ENCODE measurements around the gene COPE.

COPE gene

GRCh38 chr19:18898607-18899408 lies 20.4 kb downstream of the COPE start:
- no peak overlapping the region for H3K4me3 ChIP-seq (ENCODE audit: low read length in 2 of 2)
- no peaks in the 10 kb centered on the region for H3K9me3 ChIP-seq (ENCODE audit: control insufficient read depth in 2 of 2, low read length in 2 of 2)
- peaks cover 14 to 20% of the 10 kb centered on the region in 2 donors for H3K36me3 ChIP-seq (ENCODE audit: control insufficient read depth in 2 of 2, insufficient read depth in 2 of 2, low read length in 2 of 2)
- H3K4me1 ChIP-seq (ENCODE audit: control insufficient read depth, insufficient read depth, low read length), result peaks cover 19% of the 10 kb centered on the region
- no peak overlapping the region for H3K27ac ChIP-seq (ENCODE audit: low read length)
- H3K27me3 ChIP-seq (ENCODE audit: control insufficient read depth in 1 of 2, insufficient read depth in 2 of 2, low read length in 2 of 2), result peaks cover 16 to 22% of the 10 kb centered on the region in 2 donors
- no peak overlapping the region for H3K9ac ChIP-seq (ENCODE audit: low read length in 2 of 2)

- Histone ChIP-seq H3K4me3 (ENCODE audit: low read length in 2 of 2) (no peak overlapping the region), H3K36me3 (ENCODE audit: control insufficient read depth in 2 of 2, insufficient read depth in 2 of 2, low read length in 2 of 2) (peaks cover 14 to 18% of the 10 kb centered on the region in 2 donors), H3K4me1 (ENCODE audit: control insufficient read depth, insufficient read depth, low read length) (peaks cover 21% of the 10 kb centered on the region), H3K9ac (ENCODE audit: low read length in 2 of 2) (no peak overlapping the region), H3K27me3 (ENCODE audit: control insufficient read depth in 1 of 2, insufficient read depth in 2 of 2, low read length in 2 of 2) (peaks cover 18 to 27% of the 10 kb centered on the region in 2 donors), H3K9me3 (ENCODE audit: control insufficient read depth in 2 of 2, low read length in 2 of 2) (no peaks in the 10 kb centered on the region), H3K27ac (ENCODE audit: low read length) (no peak overlapping the region)
Observed at GRCh38 chr19:18898081-18898606, 21.0 kb downstream of the COPE start.

GRCh38 chr19:18897094-18898029 lies 21.8 kb downstream of the COPE start:
- Histone ChIP-seq H3K4me3 (ENCODE audit: low read length in 2 of 2) (no peak overlapping the region), H3K9ac (ENCODE audit: low read length in 2 of 2) (no peak overlapping the region), H3K27me3 (ENCODE audit: control insufficient read depth in 1 of 2, insufficient read depth in 2 of 2, low read length in 2 of 2) (peaks cover 18 to 27% of the 10 kb centered on the region in 2 donors), H3K27ac (ENCODE audit: low read length) (no peak overlapping the region), H3K9me3 (ENCODE audit: control insufficient read depth in 2 of 2, low read length in 2 of 2) (no peaks in the 10 kb centered on the region), H3K4me1 (ENCODE audit: control insufficient read depth, insufficient read depth, low read length) (peaks cover 21% of the 10 kb centered on the region), H3K36me3 (ENCODE audit: control insufficient read depth in 2 of 2, insufficient read depth in 2 of 2, low read length in 2 of 2) (peaks cover 14 to 18% of the 10 kb centered on the region in 2 donors)

- H3K27me3 ChIP-seq (ENCODE audit: control insufficient read depth in 1 of 2, insufficient read depth in 2 of 2, low read length in 2 of 2), result peaks cover 18 to 27% of the 10 kb centered on the region in 2 donors
- peaks cover 12 to 18% of the 10 kb centered on the region in 2 donors for H3K36me3 ChIP-seq (ENCODE audit: control insufficient read depth in 2 of 2, insufficient read depth in 2 of 2, low read length in 2 of 2)
- no peaks in the 10 kb centered on the region for H3K9me3 ChIP-seq (ENCODE audit: control insufficient read depth in 2 of 2, low read length in 2 of 2)
- no peak overlapping the region for H3K9ac ChIP-seq (ENCODE audit: low read length in 2 of 2)
- peaks cover 21% of the 10 kb centered on the region for H3K4me1 ChIP-seq (ENCODE audit: control insufficient read depth, insufficient read depth, low read length)
- H3K27ac ChIP-seq (ENCODE audit: low read length), result no peak overlapping the region
- H3K4me3 ChIP-seq (ENCODE audit: low read length in 2 of 2), result no peak overlapping the region
Observed at GRCh38 chr19:18896421-18896841, 22.8 kb downstream of the COPE start.

GRCh38 chr19:18895824-18896341 lies 23.3 kb downstream of the COPE start, which contains the start of gene CERS1:
TSS of gene CERS1 (minus strand) at chr19:18896158. CDS start at chr19:18896072, 86 bp downstream.
- Histone ChIP-seq H3K4me1 (ENCODE audit: control insufficient read depth, insufficient read depth, low read length) (peaks cover 21% of the 10 kb centered on the region), H3K27me3 (ENCODE audit: control insufficient read depth in 1 of 2, insufficient read depth in 2 of 2, low read length in 2 of 2) (peaks cover 18 to 27% of the 10 kb centered on the region in 2 donors), H3K36me3 (ENCODE audit: control insufficient read depth in 2 of 2, insufficient read depth in 2 of 2, low read length in 2 of 2) (peaks cover 7 to 13% of the 10 kb centered on the region in 2 donors), H3K9ac (ENCODE audit: low read length in 2 of 2) (no peak within 1 kb of the TSS), H3K4me3 (ENCODE audit: low read length in 2 of 2) (peak within 1 kb of the TSS; percentile 12 to 59), H3K27ac (ENCODE audit: low read length) (no peak within 1 kb of the TSS), H3K9me3 (ENCODE audit: control insufficient read depth in 2 of 2, low read length in 2 of 2) (no peaks in the 10 kb centered on the region)

GRCh38 chr19:18895038-18895823 lies 24.0 kb downstream of the COPE start:
- Histone ChIP-seq H3K27ac (ENCODE audit: low read length) (no peak overlapping the region), H3K36me3 (ENCODE audit: control insufficient read depth in 2 of 2, insufficient read depth in 2 of 2, low read length in 2 of 2) (peaks cover 4 to 7% of the 10 kb centered on the region in 2 donors), H3K9ac (ENCODE audit: low read length in 2 of 2) (no peak overlapping the region), H3K4me1 (ENCODE audit: control insufficient read depth, insufficient read depth, low read length) (peaks cover 21% of the 10 kb centered on the region), H3K4me3 (ENCODE audit: low read length in 2 of 2) (peak overlapping the region; percentile 12 to 59), H3K27me3 (ENCODE audit: control insufficient read depth in 1 of 2, insufficient read depth in 2 of 2, low read length in 2 of 2) (peaks cover 18 to 27% of the 10 kb centered on the region in 2 donors), H3K9me3 (ENCODE audit: control insufficient read depth in 2 of 2, low read length in 2 of 2) (no peaks in the 10 kb centered on the region)

- Histone ChIP-seq H3K4me3 (ENCODE audit: low read length in 2 of 2) (peak overlapping the region; percentile 12 to 59), H3K9ac (ENCODE audit: low read length in 2 of 2) (no peak overlapping the region), H3K4me1 (ENCODE audit: control insufficient read depth, insufficient read depth, low read length) (peaks cover 21% of the 10 kb centered on the region), H3K27me3 (ENCODE audit: control insufficient read depth in 1 of 2, insufficient read depth in 2 of 2, low read length in 2 of 2) (peaks cover 18 to 27% of the 10 kb centered on the region in 2 donors), H3K36me3 (ENCODE audit: control insufficient read depth in 2 of 2, insufficient read depth in 2 of 2, low read length in 2 of 2) (no peaks in the 10 kb centered on the region), H3K9me3 (ENCODE audit: control insufficient read depth in 2 of 2, low read length in 2 of 2) (no peaks in the 10 kb centered on the region), H3K27ac (ENCODE audit: low read length) (no peak overlapping the region)
Observed at GRCh38 chr19:18894254-18895037, 24.7 kb downstream of the COPE start.

GRCh38 chr19:18893587-18894253 lies 25.5 kb downstream of the COPE start:
- no peak overlapping the region for H3K4me3 ChIP-seq (ENCODE audit: low read length in 2 of 2)
- H3K4me1 ChIP-seq (ENCODE audit: control insufficient read depth, insufficient read depth, low read length), result peaks cover 21% of the 10 kb centered on the region
- H3K9ac ChIP-seq (ENCODE audit: low read length in 2 of 2), result no peak overlapping the region
- no peaks in the 10 kb centered on the region for H3K36me3 ChIP-seq (ENCODE audit: control insufficient read depth in 2 of 2, insufficient read depth in 2 of 2, low read length in 2 of 2)
- peaks cover 18 to 27% of the 10 kb centered on the region in 2 donors for H3K27me3 ChIP-seq (ENCODE audit: control insufficient read depth in 1 of 2, insufficient read depth in 2 of 2, low read length in 2 of 2)
- H3K9me3 ChIP-seq (ENCODE audit: control insufficient read depth in 2 of 2, low read length in 2 of 2), result no peaks in the 10 kb centered on the region
- H3K27ac ChIP-seq (ENCODE audit: low read length), result no peak overlapping the region

All from stomach smooth muscle (tissue), 2 donors.